ENCODE results near the gene FOXL2. TPM values are rescaled to one million over a fixed set of nuclear protein-coding genes. Genes with fewer than 3 reads are reported as not detected.

Gene FOXL2
- total RNA-seq, 6 donors from 2014 or later, result 0.06 to 0.07 TPM; not detected in 4

- Histone ChIP-seq H3K27me3 (no peaks in the 10 kb centered on the region), H3K9me3 (no peaks in the 10 kb centered on the region), H3K27ac (no peak overlapping the region), H3K4me1 (peaks cover 11 to 18% (median 14%) of the 10 kb centered on the region in 4 donors), H3K36me3 (no peaks in the 10 kb centered on the region), H3K4me3 (no peak overlapping the region)
- TF ChIP-seq EP300 (IDR thresholded peaks at IDR 0.05) (no peak), CTCF (IDR thresholded peaks at IDR 0.05) (no peak), POLR2A (IDR thresholded peaks at IDR 0.05) (no peak), POLR2AphosphoS5 (IDR thresholded peaks at IDR 0.05) (no peak)
- no peak for ATAC-seq (ENCODE audit: low FRiP score in 2 of 2)
- DNase-seq, result peak in 1 of 2 donors; percentile 65
- WGBS, 2 donors, result 41 to 49% methylated on average over 2 of the region's 2 CpGs
These were observed 30.1 kb downstream of the FOXL2 start for GRCh38 chr3:138916824-138917223.

GRCh38 chr3:138915503-138916498 lies 31.1 kb downstream of the FOXL2 start:
- H3K36me3 ChIP-seq, result no peaks in the 10 kb centered on the region
- H3K4me3 ChIP-seq, result peak overlapping the region; percentile 61 to 86 (median 70)
- DNase-seq (peak; percentile 94 to 99), ATAC-seq (ENCODE audit: low FRiP score in 2 of 2) (peak; percentile 97 to 98)
- no peaks in the 10 kb centered on the region for H3K9me3 ChIP-seq
- H3K4me1 ChIP-seq, result peaks cover 11 to 18% (median 14%) of the 10 kb centered on the region in 4 donors
- 3 to 5% methylated on average over 20 to 46 of the region's 68 CpGs for WGBS, 2 donors
- H3K27me3 ChIP-seq, result no peaks in the 10 kb centered on the region
- peak; percentile 10 to 14 for TF ChIP-seq POLR2AphosphoS5 (IDR thresholded peaks at IDR 0.05)
- TF ChIP-seq EP300 (IDR thresholded peaks at IDR 0.05), result no peak
- TF ChIP-seq CTCF (IDR thresholded peaks at IDR 0.05), result peak; percentile 81 to 99 (median 96)
- peak in 2 of 4 donors; percentile 54 to 55 for TF ChIP-seq POLR2A (IDR thresholded peaks at IDR 0.05)
- peak overlapping the region; percentile 92 to 98 (median 96) for H3K27ac ChIP-seq

- peaks cover 11 to 18% (median 14%) of the 10 kb centered on the region in 4 donors for H3K4me1 ChIP-seq
- DNase-seq (no peak), ATAC-seq (ENCODE audit: low FRiP score in 2 of 2) (peak; percentile 12 to 46)
- no peaks in the 10 kb centered on the region for H3K9me3 ChIP-seq
- 8 to 15% methylated on average over 13 to 19 of the region's 19 CpGs for WGBS, 2 donors
- H3K4me3 ChIP-seq, result peak overlapping the region; percentile 19 to 86 (median 70)
- no peaks in the 10 kb centered on the region for H3K27me3 ChIP-seq
- no peak for TF ChIP-seq CTCF (IDR thresholded peaks at IDR 0.05)
- TF ChIP-seq POLR2AphosphoS5 (IDR thresholded peaks at IDR 0.05), result no peak
- TF ChIP-seq POLR2A (IDR thresholded peaks at IDR 0.05), result no peak
- no peak for TF ChIP-seq EP300 (IDR thresholded peaks at IDR 0.05)
- H3K27ac ChIP-seq, result peak overlapping the region; percentile 92 to 98 (median 96)
- no peaks in the 10 kb centered on the region for H3K36me3 ChIP-seq
These were observed 32.0 kb downstream of the FOXL2 start for GRCh38 chr3:138914870-138915502.

- H3K4me3 ChIP-seq, result no peak overlapping the region
- peaks cover 11 to 18% (median 14%) of the 10 kb centered on the region in 4 donors for H3K4me1 ChIP-seq
- TF ChIP-seq POLR2A (IDR thresholded peaks at IDR 0.05), result no peak
- no peak for TF ChIP-seq CTCF (IDR thresholded peaks at IDR 0.05)
- no peak for TF ChIP-seq EP300 (IDR thresholded peaks at IDR 0.05)
- TF ChIP-seq POLR2AphosphoS5 (IDR thresholded peaks at IDR 0.05), result no peak
- ATAC-seq (ENCODE audit: low FRiP score in 2 of 2) (no peak), DNase-seq (no peak)
- 88 to 91% methylated on average over 3 of the region's 3 CpGs for WGBS, 2 donors
- H3K27ac ChIP-seq, result no peak overlapping the region
- no peaks in the 10 kb centered on the region for H3K27me3 ChIP-seq
- H3K9me3 ChIP-seq, result no peaks in the 10 kb centered on the region
- no peaks in the 10 kb centered on the region for H3K36me3 ChIP-seq
These were observed 33.2 kb downstream of the FOXL2 start for GRCh38 chr3:138913766-138914165.
